ENCODE data around the gene EFNB1. TPM values are rescaled to one million over a fixed set of nuclear protein-coding genes. Genes with fewer than 3 reads are reported as not detected.

Gene EFNB1
- total and polyA plus RNA-seq, 2 of the 4 experiments (the other 2 are of a cell fraction), result 17.9 to 26.8 TPM

- Histone ChIP-seq H3K56ac (ENCODE audit: extremely low read depth, insufficient read depth, low read length) (no peak overlapping the region), H3K23ac (ENCODE audit: low read depth, low read length) (no peak overlapping the region), H3K27me3 (ENCODE audit: control insufficient read depth, insufficient read depth, low read length) (peaks cover 72% of the 10 kb centered on the region), H4K20me1 (ENCODE audit: insufficient read depth, low read length) (no peaks in the 10 kb centered on the region; the same call in 1 of the 2 replicates), H3K79me1 (ENCODE audit: low read depth in 1 of 2, low read length in 2 of 2) (no peaks in the 10 kb centered on the region), H3K4ac (ENCODE audit: low read depth, low read length) (no peak overlapping the region), H2BK5ac (ENCODE audit: low read depth, low read length, poor library complexity, severe bottlenecking) (no peak overlapping the region), H3K9ac (ENCODE audit: low read depth, low read length) (no peak overlapping the region), H2BK120ac (ENCODE audit: low read depth, low read length) (no peak overlapping the region), H4K91ac (ENCODE audit: insufficient read depth, low read depth, low read length) (no peak overlapping the region), H3K36me3 (ENCODE audit: control insufficient read depth, insufficient read depth, low read length) (no peaks in the 10 kb centered on the region), H2BK15ac (ENCODE audit: low read depth, low read length) (no peak overlapping the region), H4K8ac (ENCODE audit: low read depth in 2 of 2, low read length in 2 of 2) (no peak overlapping the region), H4K5ac (ENCODE audit: low read depth, low read length) (no peak overlapping the region), H2AK5ac (ENCODE audit: low read depth, low read length) (no peak overlapping the region), H3K9me3 (ENCODE audit: control insufficient read depth, insufficient read depth, low read length) (peaks cover 3% of the 10 kb centered on the region; the same call in 1 of the 2 replicates), H2AK9ac (replicated peaks; ENCODE audit: low read depth, low read length, poor library complexity) (peak overlapping the region; percentile 76), H3K27ac (ENCODE audit: insufficient read depth, low read length) (no peak overlapping the region), H3K18ac (ENCODE audit: low read depth, low read length) (no peak overlapping the region), H3K9me1 (ENCODE audit: insufficient read depth, low read length) (no peaks in the 10 kb centered on the region), H2AFZ (replicated peaks; ENCODE audit: low read length, poor library complexity) (no peak overlapping the region), H3K4me1 (ENCODE audit: control insufficient read depth, insufficient read depth, low read length) (no peaks in the 10 kb centered on the region), H3K4me3 (ENCODE audit: insufficient read depth, low read depth, low read length) (no peak overlapping the region), H2BK20ac (ENCODE audit: low read depth, low read length) (no peak overlapping the region), H3K4me2 (ENCODE audit: low read depth, low read length) (no peak overlapping the region), H3K14ac (replicated peaks; ENCODE audit: low read depth, low read length) (no peak overlapping the region)
- CTCF ChIA-PET, result no interaction called here
- POLR2A ChIA-PET (ENCODE audit: unreplicated experiment), result no interaction called here
- ATAC-seq (ENCODE audit: low read depth) (no peak), DNase-seq (no peak)
- dilution Hi-C loops (cut with HindIII; ENCODE audit: low sequenced_read_pairs, unreplicated experiment), result no loop called here
- in situ Hi-C loops (cut with MboI; ENCODE audit: low sequenced_read_pairs), result no loop called here
- no CpG with 5 or more reads among the region's 2 CpGs for WGBS, 2 experiments (ENCODE audit: extremely low coverage in 2 of 2, insufficient read length in 1 of 2)
- BruUV-seq (replicated peaks), result no TSS peak
- TF ChIP-seq CEBPB (IDR thresholded peaks at IDR 0.05; ENCODE audit: low read depth, low read length) (no peak), NFE2L2 (IDR thresholded peaks at IDR 0.05; ENCODE audit: low read depth, low read length) (no peak), RFX5 (IDR thresholded peaks at IDR 0.05; ENCODE audit: low read depth, low read length) (no peak)
- intact Hi-C loops (cut with micrococcal nuclease), result no loop called here
Measured at GRCh38 chrX:68883800-68884199, 55.0 kb downstream of the EFNB1 start.
